ENCODE data around the gene RASAL1.

DNA sequence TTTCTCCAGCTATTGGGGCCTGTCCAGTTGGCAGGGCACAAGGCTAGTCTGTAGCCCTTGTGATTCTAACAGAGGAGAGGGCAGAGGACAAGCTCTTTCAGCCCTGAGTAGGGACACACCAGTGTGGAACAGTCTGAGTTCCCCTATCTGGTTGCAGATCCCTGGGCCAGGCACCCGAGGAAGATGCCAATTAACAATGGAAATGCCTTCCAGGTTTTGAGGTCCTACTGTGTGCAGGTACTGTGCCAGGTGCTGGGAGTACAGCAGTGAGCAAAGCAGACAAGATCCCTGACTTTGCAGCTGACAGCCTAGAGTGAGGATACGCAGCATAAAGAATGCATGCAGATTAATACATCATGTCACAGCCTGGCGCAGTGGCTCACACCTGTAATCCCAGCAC lies 62.0 kb downstream of the RASAL1 start:
- TF ChIP-seq POLR2A (IDR thresholded peaks at IDR 0.05; ENCODE audit: extremely low read depth, insufficient read length) (no peak), CTCF (IDR thresholded peaks at IDR 0.05; ENCODE audit: low read depth, low read length) (no peak), MAX (IDR thresholded peaks at IDR 0.05; ENCODE audit: low read depth, low read length) (no peak), MYC (IDR thresholded peaks at IDR 0.05; ENCODE audit: low read depth, low read length) (no peak)
